Left cardiac atrium (tissue), 4 donors: Measurements from ENCODE around the gene RGS6. TPM values are rescaled to one million over a fixed set of nuclear protein-coding genes. Genes with fewer than 3 reads are reported as not detected.

ENCODE experiments used
- ATAC-seq, 2 donors: fragments of 200-7000 bp; cut with Tn5 transposase; one replicate each; pipeline ENCODE4 v1.9.1; 2020; ENCODE audit warnings: mild to moderate bottlenecking in 2 of 2, moderate library complexity in 2 of 2
- DNase-seq: peaks from one replicate; pipeline ENCODE4 v3.0.0-alpha.2; 2020
- intact Hi-C, 2 donors: fragments of 100-400 bp; cut with DNase I; formaldehyde crosslinking; loops; one replicate each; pipeline versions ENCODE4 v1.14.1 to v1.15.1; 2022 to 2023
- total RNA-seq, 2 donors: library from RNA; stranded (reverse); fragmentation: NEBNext Ultra II Directional; extraction: Animal tissue kit (Norgen Biotek cat#: 25700); gene quantifications; one replicate each; pipeline ENCODE4 v1.2.1, GENCODE V29; 2021
- donor health status: DM: no; HTN: yes; CAD: no.
- donor health status: DM: no; HTN: yes; CAD: no; lungs with severe emphysema.
- donor health status: DM: yes; HTN: yes; CAD: no.
- donor health status: Dilated cardiomyopathy.

RGS6 gene
- total RNA-seq, 2 donors from 2014 or later: 12.4 to 18.5 TPM

- ATAC-seq: no peak
- no peak for DNase-seq
- intact Hi-C loops: no loop called here
Observed at GRCh38 chr14:72182708-72183432, 250.6 kb downstream of the RGS6 start.

GRCh38 chr14:72183631-72184030, 251.4 kb downstream of the RGS6 start:
- ATAC-seq: no peak
- no peak for DNase-seq
- intact Hi-C loops: no loop called here

- ATAC-seq (peak; percentile 92 to 93), DNase-seq (no peak)
- intact Hi-C loops: no loop called here
Observed at GRCh38 chr14:72186523-72186922, 254.3 kb downstream of the RGS6 start.

DNA sequence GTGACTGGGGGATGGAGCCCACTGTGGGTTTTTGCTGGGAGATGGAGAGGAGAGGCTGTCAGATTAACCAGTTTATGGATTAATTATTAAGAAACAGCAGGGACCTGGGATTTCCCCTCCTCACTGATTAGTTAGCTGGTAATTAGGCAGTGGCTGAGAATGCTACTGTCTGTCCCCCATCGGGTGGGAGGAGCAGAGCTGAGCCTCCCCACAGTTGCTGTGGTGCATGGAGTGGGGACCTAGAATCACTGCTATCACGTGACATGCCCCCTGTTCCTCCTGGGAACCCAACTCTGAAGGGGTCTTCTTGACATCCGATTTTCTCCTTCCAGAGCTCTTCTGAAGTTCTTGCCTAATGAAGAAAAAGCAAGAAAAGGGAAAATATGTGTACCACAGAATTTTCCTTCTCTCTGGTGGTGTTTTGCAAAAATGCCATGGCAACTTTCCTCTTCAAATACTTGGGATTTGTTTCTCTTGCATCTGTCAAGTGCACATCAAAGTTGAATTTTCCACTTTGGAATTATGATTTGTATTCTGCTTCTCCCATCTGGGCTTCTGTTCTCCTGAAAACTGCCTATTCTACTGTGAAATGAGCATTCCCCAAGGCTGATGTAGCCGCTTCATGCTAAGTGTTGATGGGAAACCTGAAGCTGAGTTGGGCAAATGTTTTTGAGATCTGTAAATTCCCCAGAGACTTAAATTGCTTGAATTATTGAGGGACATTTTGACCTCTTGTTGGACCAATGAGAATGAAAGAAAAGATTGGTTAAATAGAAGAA, 264.2 kb downstream of the RGS6 start:
- ATAC-seq: no peak
- DNase-seq: no peak
- intact Hi-C loops: no loop called here

DNA sequence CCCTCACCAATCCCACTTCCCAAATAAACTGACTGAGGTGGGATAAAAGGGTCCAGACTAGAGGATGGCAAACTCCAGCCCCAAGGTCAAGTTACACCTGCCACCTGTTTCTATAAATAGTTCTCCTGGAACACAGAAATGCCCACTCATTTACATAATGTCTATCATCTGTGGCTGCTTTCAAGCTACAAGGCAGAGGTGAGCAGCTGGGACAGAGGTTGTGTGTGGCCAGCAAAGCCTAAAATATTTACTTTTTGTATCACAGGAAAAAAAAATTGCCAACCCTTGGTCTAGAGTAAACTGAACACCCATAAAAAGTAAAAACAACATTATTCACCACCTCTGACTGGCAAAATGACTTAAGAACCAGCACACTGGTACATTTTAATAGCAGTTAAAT, 269.4 kb downstream of the RGS6 start:
- DNase-seq (no peak), ATAC-seq (no peak)
- intact Hi-C loops: no loop called here

GRCh38 chr14:72213424-72213823, 281.2 kb downstream of the RGS6 start:
- DNase-seq: no peak
- intact Hi-C loops: no loop called here

GRCh38 chr14:72215080-72215479, 282.9 kb downstream of the RGS6 start:
- ATAC-seq (no peak), DNase-seq (no peak)
- intact Hi-C loops: no loop called here

More at GRCh38 chr14:72213424-72213823, 281.2 kb downstream of the RGS6 start:
- ATAC-seq: no peak

DNA sequence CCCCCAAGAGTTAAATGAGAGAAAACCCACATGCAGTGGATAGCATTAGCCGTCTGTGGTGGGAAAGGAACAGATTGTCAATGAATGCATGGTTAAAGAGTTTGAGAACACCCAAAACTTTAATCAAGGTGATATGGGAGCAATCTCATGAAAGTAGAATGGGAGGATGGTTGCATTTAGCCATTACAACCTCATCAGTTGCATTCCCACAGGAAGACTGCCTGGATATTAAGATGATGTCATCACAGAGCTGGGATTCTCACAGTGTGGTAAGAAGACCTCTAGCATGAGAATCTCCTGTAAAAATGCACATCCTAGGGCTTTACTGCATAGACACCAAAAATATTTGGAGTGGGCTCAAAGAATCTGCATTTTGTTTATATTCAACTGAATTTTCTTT, 284.9 kb downstream of the RGS6 start:
- DNase-seq (no peak), ATAC-seq (no peak)
- intact Hi-C loops: no loop called here

- intact Hi-C loops: no loop called here
- DNase-seq: no peak
- no peak for ATAC-seq
Observed at GRCh38 chr14:72222046-72222445, 289.8 kb downstream of the RGS6 start.

DNA sequence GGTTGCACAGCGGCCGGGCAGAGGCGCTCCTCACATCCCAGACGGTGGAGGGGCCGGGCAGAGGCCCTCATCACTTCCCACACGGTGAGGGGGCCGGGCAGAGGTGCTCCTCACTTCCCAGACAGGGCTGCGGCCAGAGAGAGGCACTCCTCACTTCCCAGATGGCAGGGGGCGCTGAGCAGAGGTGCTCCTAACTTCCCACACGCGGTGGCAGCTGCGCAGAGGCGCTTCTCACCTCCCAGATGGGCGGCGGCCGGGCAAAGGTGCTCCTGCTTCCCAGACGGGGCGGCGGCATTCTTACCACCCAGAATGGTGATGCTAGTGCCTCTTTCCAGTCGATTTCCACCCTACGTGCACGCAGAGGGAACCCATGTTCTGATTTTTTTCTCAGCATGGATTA, 304.4 kb downstream of the RGS6 start:
- intact Hi-C loops: no loop called here
- DNase-seq (no peak), ATAC-seq (no peak)

GRCh38 chr14:72237722-72238666, 305.8 kb downstream of the RGS6 start:
- intact Hi-C loops: no loop called here
- no peak for DNase-seq
- no peak for ATAC-seq

DNA sequence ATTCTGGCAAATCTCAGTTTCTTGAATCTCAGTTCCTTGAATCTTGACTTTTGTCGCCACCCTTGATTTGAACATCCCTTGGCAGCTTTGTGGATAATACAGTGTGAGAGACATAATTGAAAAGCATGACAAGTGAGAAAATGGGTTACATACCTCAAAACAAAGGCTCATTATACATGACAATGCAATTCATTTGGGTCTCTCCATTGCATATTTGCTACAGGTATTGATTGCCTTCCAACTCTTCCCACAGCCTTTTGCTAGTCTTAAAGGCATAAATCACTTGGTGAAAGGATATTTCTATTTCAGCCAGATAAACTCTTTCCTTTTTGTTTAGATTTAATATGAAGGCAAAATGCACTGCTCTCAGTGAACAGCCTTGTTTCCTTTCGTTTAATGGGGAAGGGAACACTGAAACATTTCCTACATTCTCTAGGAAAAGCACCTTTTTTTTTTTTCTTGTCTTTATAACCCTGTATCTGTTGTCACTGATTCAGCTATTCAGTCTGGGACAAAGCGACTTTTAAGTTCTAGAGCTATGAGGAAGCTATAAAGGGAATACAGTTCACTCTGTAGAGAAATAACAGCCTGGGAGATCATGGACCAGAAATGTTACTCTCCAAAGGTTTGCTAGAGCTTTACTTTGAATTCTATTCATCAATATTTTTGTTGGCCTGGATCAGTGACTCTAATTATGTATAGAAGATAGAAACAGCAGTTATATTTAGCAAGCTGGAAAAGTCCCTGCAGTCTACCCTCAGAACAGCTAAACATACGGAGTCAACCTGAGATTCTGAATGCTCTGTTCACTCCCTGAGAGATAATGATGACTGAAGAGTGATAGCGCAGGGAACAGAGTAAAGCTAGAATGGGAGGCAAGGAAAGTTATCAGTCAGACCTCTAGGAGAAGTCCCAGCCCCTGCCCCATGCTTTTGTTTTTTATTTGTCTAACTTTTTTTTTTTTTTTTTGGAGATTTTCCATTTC, 311.4 kb downstream of the RGS6 start:
- no peak for DNase-seq
- intact Hi-C loops: no loop called here
- ATAC-seq: peak; percentile 38 to 58

- ATAC-seq (no peak), DNase-seq (no peak)
- intact Hi-C loops: no loop called here
Observed at GRCh38 chr14:72247896-72248465, 315.8 kb downstream of the RGS6 start.

DNA sequence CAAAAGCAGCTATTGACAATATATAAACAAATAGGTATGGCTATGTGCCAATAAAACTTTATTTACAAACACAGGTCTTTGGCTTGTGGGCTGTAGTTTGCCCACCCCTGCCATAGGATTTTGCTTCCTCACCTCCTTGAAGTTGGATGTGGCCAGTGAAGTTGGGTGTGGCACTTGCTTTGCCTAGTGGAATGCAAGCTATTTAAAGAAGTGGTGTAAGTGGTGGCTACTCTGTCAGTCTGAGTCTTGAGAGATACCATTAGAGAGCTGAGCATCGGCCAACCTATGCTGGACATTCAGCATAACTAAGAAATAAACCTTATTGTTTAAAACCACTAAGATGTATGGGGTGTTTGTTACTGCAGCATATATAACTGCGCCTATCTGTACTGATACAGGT, 321.3 kb downstream of the RGS6 start:
- ATAC-seq: peak in 1 of 2 donors; percentile 32
- intact Hi-C loops: no loop called here
- no peak for DNase-seq

- no peak for ATAC-seq
- DNase-seq: no peak
- intact Hi-C loops: no loop called here
Observed at GRCh38 chr14:72254202-72254936, 322.1 kb downstream of the RGS6 start.

DNA sequence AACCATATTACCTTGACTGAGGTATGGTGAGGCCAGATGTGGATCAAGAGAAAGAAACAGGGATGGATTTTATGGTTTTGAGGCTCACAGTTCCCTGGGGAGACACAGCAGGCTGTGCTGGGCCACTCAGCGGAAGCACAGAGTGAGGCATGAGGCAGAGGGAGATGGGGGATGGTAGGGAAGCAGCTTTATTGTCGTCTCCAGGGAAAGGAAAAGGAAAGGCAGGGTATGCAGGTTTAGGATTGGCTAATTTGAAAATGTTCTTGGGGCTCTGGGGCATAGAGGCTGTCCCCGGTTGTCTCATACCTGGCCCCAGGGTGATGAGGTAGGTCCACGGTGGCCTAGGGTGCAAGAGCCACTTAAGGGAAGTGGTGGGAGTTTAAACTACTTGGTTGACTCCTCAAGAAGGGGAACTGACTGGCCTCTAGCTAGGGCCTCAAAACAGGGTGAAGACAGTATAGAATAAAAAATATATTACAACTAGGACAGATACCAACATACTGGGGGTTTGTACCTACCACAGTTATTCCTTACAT, 322.8 kb downstream of the RGS6 start:
- ATAC-seq (no peak), DNase-seq (no peak)
- intact Hi-C loops: no loop called here

- ATAC-seq: no peak
Observed at GRCh38 chr14:72256055-72256454, 323.8 kb downstream of the RGS6 start.

More at GRCh38 chr14:72256055-72256454, 323.8 kb downstream of the RGS6 start:
- DNase-seq: no peak
- intact Hi-C loops: no loop called here
